SK-N-SH (cell line): ENCODE results near the gene PNKP.

Experiments
- CHD2 ChIP-seq: fragments of 150-350 bp; IDR thresholded peaks from 2 replicates; pipeline ENCODE4 v1.6.1; 2018; ENCODE audit warnings: low read length; ENCODE audit not compliant: partially characterized antibody
- CTCF ChIP-seq: fragments of 200-600 bp; sonication (generic); IDR thresholded peaks from 2 replicates; pipeline ENCODE4 v1.6.1; 2017; ENCODE audit warnings: antibody characterized with exemption, mild to moderate bottlenecking, moderate library complexity
- ELF1 ChIP-seq: IDR thresholded peaks from 2 replicates; pipeline ENCODE4 v1.4.0; 2012
- EP300 ChIP-seq, 2 experiments: IDR thresholded peaks; 2 replicates each; pipeline versions ENCODE4 v1.4.0 to v1.6.1; 2012; ENCODE audit warnings: borderline replicate concordance in 1 of 2, low read depth in 1 of 2, low read length in 1 of 2
- FOSL2 ChIP-seq: IDR thresholded peaks from 2 replicates; pipeline ENCODE4 v1.4.0; 2012; ENCODE audit warnings: low read depth, mild to moderate bottlenecking, moderate library complexity, borderline replicate concordance
- FOXM1 ChIP-seq: IDR thresholded peaks from 2 replicates; pipeline ENCODE4 v1.4.0; 2012; ENCODE audit warnings: low read depth, mild to moderate bottlenecking
- JUND ChIP-seq: IDR thresholded peaks from 2 replicates; pipeline ENCODE4 v1.4.0; 2012
- NRF1 ChIP-seq: IDR thresholded peaks from 2 replicates; pipeline ENCODE4 v1.6.1; 2012; ENCODE audit warnings: low read depth, mild to moderate bottlenecking, low read length
- POLR2AphosphoS5 ChIP-seq: IDR thresholded peaks from 2 replicates; pipeline ENCODE4 v1.6.1; 2012; ENCODE audit warnings: low read depth, low read length
- TF ChIP-seq, protein P1 (sequence below): IDR thresholded peaks from 2 replicates; pipeline ENCODE4 v1.4.0; 2012; ENCODE audit warnings: low read depth
- TF ChIP-seq, protein P2 (sequence below): IDR thresholded peaks from 2 replicates; pipeline ENCODE4 v1.4.0; 2012; ENCODE audit warnings: low read depth, borderline replicate concordance
- TF ChIP-seq, protein P3 (sequence below): IDR thresholded peaks from 2 replicates; pipeline ENCODE4 v1.4.0; 2012; ENCODE audit warnings: low read depth, borderline replicate concordance

DNA sequence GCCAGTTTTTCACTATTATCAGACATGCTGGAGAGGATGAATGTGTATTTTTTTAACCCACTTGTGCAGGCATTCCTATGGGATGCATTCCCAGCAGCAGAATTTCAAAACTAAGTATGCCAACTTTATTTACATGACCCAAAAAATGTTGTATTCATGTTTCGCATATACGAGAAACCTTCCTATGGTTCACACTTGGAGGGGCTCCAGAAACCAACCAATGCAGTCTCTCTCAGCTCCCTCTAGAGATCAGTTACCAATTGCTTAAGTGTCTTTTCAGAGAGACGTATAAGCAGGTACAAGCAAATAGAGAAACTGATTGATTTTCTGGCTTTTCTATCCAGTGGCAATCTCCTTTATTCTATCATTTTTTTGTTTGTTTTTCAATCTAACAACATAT is 22.0 kb downstream of the PNKP start:
- TF ChIP-seq CTCF (no peak), POLR2AphosphoS5 (no peak), FOSL2 (no peak), NRF1 (no peak), JUND (no peak), EP300 (IDR thresholded peaks at IDR 0.05; ENCODE audit: borderline replicate concordance in 1 of 2, low read depth in 1 of 2, low read length in 1 of 2) (no peak), CHD2 (no peak), FOXM1 (no peak), ELF1 (no peak)
- TF ChIP-seq, protein P1, sequence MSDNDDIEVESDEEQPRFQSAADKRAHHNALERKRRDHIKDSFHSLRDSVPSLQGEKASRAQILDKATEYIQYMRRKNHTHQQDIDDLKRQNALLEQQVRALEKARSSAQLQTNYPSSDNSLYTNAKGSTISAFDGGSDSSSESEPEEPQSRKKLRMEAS, result no peak
- TF ChIP-seq, protein P2, sequence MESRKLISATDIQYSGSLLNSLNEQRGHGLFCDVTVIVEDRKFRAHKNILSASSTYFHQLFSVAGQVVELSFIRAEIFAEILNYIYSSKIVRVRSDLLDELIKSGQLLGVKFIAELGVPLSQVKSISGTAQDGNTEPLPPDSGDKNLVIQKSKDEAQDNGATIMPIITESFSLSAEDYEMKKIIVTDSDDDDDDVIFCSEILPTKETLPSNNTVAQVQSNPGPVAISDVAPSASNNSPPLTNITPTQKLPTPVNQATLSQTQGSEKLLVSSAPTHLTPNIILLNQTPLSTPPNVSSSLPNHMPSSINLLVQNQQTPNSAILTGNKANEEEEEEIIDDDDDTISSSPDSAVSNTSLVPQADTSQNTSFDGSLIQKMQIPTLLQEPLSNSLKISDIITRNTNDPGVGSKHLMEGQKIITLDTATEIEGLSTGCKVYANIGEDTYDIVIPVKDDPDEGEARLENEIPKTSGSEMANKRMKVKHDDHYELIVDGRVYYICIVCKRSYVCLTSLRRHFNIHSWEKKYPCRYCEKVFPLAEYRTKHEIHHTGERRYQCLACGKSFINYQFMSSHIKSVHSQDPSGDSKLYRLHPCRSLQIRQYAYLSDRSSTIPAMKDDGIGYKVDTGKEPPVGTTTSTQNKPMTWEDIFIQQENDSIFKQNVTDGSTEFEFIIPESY, result no peak
- TF ChIP-seq, protein P3, sequence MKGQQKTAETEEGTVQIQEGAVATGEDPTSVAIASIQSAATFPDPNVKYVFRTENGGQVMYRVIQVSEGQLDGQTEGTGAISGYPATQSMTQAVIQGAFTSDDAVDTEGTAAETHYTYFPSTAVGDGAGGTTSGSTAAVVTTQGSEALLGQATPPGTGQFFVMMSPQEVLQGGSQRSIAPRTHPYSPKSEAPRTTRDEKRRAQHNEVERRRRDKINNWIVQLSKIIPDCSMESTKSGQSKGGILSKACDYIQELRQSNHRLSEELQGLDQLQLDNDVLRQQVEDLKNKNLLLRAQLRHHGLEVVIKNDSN, result no peak
